GM19467 (cell line): ENCODE measurements around the gene CADPS2.
"Not testable (repeated sequence)": the region's sequence is repeated elsewhere in the genome, so short reads cannot be mapped to it uniquely, and the experiment has no call there.

ENCODE experiments used
- ATAC-seq: cut with Tn5 transposase; IDR thresholded peaks from one replicate; pipeline ENCODE4 v1.9.1; 2021; ENCODE audit warnings: mild to moderate bottlenecking, moderate library complexity; ENCODE audit not compliant: unreplicated experiment

Gene CADPS2

GRCh38 chr7:122850528-122850927, 35.7 kb downstream of the CADPS2 start:
- ATAC-seq: no peak

- no peak for ATAC-seq
These were observed 36.3 kb downstream of the CADPS2 start for GRCh38 chr7:122849957-122850328.

GRCh38 chr7:122849322-122849956, 36.8 kb downstream of the CADPS2 start:
- ATAC-seq: no peak

- no peak for ATAC-seq
These were observed 38.3 kb downstream of the CADPS2 start for GRCh38 chr7:122847871-122848473.

- no peak for ATAC-seq
These were observed 39.7 kb downstream of the CADPS2 start for GRCh38 chr7:122846591-122846990.

- no peak for ATAC-seq
These were observed 41.0 kb downstream of the CADPS2 start for GRCh38 chr7:122845286-122845685.

GRCh38 chr7:122844191-122844988, 41.9 kb downstream of the CADPS2 start:
- no peak for ATAC-seq

- no peak for ATAC-seq
These were observed 43.3 kb downstream of the CADPS2 start for GRCh38 chr7:122842971-122843370.

- ATAC-seq: not testable (repeated sequence)
These were observed 50.0 kb downstream of the CADPS2 start for GRCh38 chr7:122836286-122836685.

GRCh38 chr7:122834571-122834942, 51.7 kb downstream of the CADPS2 start:
- not testable (repeated sequence) for ATAC-seq

- no peak for ATAC-seq
These were observed 52.2 kb downstream of the CADPS2 start for GRCh38 chr7:122833888-122834570.

GRCh38 chr7:122831436-122831835, 54.8 kb downstream of the CADPS2 start:
- ATAC-seq: no peak

- no peak for ATAC-seq
These were observed 56.3 kb downstream of the CADPS2 start for GRCh38 chr7:122829962-122830361.

- ATAC-seq: no peak
These were observed 58.5 kb downstream of the CADPS2 start for GRCh38 chr7:122827763-122828162.

- no peak for ATAC-seq
These were observed 72.4 kb downstream of the CADPS2 start for GRCh38 chr7:122813845-122814244.

- ATAC-seq: no peak
These were observed 82.4 kb downstream of the CADPS2 start for GRCh38 chr7:122803851-122804250.

- no peak for ATAC-seq
These were observed 82.9 kb downstream of the CADPS2 start for GRCh38 chr7:122803323-122803722.

- ATAC-seq: no peak
These were observed 83.9 kb downstream of the CADPS2 start for GRCh38 chr7:122802301-122802751.

GRCh38 chr7:122791959-122792545, 94.2 kb downstream of the CADPS2 start:
- ATAC-seq: no peak

GRCh38 chr7:122790591-122790990, 95.7 kb downstream of the CADPS2 start:
- ATAC-seq: no peak

- no peak for ATAC-seq
These were observed 96.1 kb downstream of the CADPS2 start for GRCh38 chr7:122790132-122790531.
